Measurements from ENCODE around the gene GIMAP5.
A peak's percentile ranks its signal among the peaks of the same experiment; 100 is the strongest.
"Not testable (repeated sequence)": the region's sequence is repeated elsewhere in the genome, so short reads cannot be mapped to it uniquely, and the experiment has no call there.

GIMAP5 gene

DNA sequence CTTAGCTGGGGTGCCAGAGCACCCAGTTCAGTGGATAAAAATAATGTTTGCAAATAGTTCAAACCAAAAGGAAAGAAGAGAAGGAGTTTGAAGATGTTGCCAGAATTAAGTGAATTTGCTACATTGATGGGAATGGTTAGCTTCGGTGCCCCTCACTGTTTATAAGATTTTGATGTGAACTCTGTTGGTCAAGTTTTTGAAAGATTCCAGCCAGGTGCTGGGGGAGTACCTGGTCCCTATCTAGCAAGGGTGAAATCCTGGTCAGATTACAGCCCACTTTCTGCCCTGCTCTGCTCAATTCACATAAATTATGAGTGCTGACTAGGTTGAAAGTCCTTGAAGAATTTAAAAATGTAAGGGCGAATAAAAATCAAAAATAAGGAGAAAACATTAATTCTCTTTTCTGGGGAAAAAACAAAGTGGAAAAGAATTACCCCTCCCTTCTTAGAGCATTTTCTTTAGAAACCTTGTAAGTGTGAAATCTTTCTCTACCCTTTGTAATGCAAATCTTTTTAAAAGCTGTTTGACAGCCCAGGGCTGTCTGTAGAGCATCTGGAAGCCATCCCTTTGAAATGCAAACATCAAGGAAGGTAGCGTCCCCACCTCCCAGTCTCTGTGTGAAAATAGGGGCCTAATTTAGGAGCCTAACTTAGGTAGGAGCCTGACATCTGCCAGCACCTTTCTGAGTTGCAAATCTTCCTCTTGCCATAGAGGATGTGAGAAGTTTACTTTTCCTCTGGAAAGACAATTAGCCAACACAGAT, 1.4 kb upstream of the GIMAP5 start:
- DNase-seq: no peak

DNA sequence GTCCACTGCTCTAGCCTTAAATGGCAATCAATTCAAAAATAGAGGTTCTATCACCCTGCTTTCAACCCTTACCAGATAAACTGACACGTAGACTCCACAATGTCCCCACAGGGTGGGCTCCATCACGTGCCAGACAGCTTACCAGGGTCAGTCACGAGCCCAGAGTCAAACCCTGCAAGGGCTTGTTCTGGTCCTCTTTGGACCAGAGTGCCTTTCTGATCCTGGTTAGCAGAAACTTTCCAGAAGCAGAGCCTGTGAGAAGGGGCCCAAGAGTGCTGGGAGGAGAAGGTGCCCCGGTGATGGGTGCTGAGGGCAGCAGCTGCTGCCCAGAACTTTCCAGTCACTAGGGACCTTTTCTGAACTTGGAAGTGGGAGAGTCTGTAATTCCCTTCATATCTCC, 354 bp upstream of the GIMAP5 start:
- no peak for DNase-seq

DNA sequence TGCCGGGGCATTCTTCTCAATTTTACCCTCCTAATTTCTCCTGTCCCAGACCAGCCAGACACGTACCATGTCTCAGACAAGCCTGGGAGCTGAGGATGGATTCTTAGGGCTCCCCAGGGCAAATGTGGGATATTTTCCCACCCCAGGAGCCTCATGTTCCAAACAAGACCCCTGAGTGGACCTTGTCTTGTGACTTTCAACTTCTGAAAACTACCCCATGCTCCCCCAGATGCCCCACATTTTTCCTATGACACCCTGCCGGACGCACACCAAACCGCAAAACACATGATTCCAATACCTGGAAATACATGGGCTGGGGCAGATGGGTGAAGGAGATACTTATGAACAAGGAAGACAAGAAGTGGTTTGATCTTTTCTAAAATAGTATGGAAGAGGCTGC, 874 bp downstream of the GIMAP5 start:
- DNase-seq: peak; percentile 74

DNA sequence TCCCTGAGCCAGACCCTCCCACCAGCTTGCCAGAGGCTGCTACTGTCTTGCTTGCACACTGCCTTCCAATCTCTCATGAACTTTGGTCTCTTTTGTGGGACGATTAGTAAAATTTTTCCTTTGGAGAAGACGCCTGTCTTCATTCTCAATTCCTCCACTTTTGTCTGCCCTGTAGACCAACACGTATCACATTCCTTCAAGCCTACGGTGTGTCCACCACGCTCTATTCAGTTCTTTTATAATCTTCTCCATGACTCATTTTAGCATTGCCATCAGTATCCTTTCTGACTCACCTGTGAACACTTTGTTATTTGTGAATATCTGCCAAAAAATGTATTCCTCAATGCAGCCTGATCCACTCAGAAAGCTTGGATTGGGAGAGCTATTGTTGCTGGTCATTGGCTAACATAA, 1.4 kb downstream of the GIMAP5 start:
- no peak for DNase-seq

DNA sequence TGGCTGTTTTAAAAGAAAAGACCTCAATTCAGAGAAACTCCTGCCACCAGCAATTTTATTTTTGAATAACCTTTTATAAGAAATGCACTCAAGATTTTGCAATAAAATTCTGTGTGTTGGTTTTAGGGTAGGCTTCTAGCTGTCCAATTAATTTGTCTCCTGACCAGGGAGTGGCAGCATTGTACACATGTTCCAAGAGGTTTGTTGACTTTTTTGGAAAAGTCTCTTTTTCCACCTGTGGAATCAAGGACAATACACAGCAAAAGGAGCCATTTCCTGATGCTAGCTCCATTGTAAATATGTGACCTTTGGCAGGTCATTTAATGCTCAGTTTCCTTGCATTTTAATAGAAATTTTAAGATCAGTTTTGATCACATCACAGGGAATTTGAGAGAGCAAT, 1.8 kb downstream of the GIMAP5 start:
- no peak for DNase-seq

DNA sequence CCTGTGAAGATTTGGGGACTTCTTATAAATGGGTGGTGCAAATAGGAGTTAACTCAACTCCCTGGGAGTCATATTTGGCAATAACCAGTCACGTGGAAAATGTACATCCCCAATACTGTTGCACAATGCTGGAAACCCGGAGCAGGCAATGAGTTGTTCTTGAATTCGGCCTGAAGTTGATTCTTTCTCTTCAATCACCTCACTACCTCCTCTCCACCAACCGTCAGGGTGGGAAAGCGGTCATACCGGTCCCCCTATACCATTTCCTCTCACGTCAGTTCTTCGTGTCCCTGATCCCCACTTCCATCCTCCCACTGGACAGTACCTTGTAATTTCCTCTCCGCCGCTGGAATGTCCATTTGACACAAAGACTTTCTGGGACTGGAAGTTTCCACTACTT, 2.8 kb downstream of the GIMAP5 start:
- DNase-seq: peak; percentile 39

DNA sequence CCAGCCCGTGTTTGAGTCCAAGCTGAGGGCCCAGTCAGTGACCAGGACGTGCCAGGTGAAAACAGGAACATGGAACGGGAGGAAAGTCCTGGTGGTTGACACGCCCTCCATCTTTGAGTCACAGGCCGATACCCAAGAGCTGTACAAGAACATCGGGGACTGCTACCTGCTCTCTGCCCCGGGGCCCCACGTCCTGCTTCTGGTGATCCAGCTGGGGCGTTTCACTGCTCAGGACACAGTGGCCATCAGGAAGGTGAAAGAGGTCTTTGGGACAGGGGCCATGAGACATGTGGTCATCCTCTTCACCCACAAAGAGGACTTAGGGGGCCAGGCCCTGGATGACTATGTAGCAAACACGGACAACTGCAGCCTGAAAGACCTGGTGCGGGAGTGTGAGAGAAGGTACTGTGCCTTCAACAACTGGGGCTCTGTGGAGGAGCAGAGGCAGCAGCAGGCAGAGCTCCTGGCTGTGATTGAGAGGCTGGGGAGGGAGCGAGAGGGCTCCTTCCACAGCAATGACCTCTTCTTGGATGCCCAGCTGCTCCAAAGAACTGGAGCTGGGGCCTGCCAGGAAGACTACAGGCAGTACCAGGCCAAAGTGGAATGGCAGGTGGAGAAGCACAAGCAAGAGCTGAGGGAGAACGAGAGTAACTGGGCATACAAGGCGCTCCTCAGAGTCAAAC, 5.2 kb downstream of the GIMAP5 start:
- no peak for DNase-seq

DNA sequence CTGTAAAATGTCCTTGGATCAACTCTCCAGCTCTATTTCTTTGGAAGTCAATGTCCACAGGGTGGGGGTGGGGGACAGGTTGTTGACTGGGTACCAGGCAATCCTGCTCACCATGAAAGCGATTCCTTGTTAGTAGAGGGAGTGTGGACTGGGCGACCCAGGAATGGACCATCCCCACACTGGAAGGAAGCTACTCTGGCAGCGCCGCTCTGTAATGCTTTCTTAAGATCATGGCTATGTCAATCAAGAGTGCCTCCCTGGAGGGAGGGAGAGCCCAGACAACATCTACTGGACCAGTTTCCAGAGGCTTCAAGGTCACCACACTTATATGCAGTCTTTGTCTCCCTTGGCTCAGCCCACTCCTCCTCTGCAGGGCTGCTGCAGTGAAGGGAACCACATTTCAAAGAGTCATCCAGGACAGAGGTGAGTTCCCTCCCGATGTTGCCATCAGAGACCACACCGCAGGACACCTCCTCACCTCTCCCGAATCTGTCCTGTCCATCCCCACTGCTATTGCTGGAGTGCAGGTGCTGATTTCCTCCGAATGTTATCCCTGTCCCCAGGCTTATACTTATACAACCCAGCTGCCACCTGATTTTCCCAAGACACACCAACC, 6.9 kb downstream of the GIMAP5 start:
- no peak for DNase-seq

DNA sequence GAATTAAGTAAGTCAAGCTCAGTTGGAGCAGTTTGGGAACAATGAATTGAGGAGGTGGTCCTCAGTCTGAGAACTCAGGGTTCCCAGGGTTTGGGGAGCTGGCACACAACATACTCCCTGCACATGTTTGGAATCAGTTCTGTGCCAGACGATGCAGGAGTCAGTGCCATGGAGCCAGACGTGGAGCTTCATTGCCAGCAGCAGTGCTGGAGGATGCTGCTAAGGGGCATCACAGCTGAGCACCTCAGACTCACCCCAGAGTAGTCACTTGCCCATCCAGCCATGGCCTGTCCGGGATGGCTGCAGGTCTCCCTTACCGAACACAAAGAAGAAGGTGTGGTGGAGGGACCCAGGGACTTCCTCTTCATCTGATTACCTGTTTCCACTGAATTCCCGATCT, 7.9 kb downstream of the GIMAP5 start:
- DNase-seq: no peak

DNA sequence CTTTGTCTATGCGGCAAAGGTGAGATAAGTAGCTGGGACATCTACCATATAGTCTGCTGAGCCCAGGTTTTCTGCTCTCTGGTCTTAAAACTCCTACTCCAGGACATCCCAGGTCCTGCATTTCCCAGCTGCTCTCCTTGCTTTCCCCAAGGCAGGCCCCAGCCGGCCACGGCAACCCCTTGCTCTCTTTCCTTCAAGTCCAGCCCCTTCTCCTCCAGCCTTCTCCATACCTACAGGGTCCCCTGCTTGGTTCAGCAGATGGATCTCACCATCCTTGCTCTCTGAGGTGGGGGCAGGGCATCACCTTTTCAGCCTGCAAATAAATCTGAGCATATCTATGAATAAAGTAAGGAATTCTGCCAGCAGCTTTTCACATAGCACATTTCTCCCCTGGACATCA, 8.7 kb downstream of the GIMAP5 start:
- no peak for DNase-seq

DNA sequence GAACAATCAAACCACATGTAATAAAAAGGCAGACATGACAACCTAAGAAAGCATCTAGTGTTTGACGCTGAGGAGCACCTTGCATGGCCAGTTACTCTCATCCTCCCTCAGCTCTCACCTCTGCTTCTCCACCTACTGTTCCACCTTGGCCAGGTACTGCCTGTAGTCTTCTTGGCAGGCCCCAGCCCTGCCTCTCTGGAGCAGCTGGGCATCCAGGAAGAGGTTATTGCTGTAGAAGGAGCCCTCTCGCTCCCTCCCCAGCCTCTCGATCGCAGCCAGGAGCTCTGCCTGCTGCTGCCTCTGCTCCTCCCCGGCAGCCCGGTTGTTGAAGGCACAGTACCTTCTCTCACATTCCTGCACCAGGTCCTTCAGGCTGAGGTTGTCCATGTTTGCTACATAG, 9.7 kb downstream of the GIMAP5 start:
- DNase-seq: no peak

DNA sequence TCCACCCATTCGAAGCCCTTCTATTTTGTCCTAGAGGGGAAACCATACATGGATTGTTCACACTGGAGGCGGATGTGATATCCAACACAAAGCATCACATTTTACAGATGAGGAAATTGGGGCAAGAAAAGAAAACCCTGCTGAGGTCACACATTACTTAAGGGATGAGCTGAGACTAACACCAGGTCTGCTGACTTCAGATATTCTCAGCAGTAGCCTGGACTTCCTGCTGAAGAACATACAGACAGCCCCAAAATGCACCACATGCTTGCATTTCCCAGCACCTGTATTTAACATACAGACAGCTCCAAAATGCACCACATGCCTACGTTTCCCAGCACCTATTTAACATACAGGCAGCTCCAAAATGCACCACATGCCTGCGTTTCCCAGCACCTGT, 11.2 kb downstream of the GIMAP5 start:
- peak; percentile 40 for DNase-seq

DNA sequence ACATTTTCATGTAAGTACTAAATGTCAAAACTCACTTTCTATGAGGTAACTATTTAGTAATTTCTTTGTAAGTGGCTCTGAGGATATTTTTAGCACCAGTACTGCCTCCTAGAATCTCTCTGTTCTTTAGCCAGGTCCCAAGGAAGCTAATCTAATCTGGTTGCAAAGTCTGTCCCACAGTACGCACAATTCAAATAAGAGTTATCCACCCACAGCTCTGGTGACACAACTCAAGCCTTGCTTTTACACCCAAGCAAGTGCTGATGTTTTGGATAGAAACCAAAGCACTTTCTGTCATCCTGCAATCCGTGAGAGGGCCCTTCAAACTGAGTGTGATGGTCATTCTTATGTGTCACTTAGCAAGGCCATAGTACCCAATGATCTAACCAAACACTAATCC, 14.5 kb downstream of the GIMAP5 start:
- no peak for DNase-seq

DNA sequence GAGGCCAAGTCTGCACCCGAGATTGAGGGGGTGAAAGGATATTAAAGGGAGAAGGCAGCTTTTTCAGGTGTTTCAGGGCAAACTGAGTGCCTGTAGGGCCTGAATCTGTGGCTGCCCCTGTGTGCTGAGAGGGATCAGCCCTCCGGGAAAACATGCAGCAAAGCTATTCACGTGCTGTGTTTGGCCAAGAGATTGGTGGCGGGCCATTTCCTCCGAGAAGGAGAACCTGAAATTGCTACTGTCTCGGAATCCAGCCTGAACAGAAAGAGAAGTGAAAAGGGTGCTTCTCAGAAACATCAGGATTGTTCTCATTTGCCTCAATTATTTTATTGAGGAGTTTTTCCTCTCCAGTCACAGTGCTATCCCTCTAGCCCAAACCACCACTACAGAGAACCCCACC, 16.0 kb downstream of the GIMAP5 start:
- DNase-seq: no peak

DNA sequence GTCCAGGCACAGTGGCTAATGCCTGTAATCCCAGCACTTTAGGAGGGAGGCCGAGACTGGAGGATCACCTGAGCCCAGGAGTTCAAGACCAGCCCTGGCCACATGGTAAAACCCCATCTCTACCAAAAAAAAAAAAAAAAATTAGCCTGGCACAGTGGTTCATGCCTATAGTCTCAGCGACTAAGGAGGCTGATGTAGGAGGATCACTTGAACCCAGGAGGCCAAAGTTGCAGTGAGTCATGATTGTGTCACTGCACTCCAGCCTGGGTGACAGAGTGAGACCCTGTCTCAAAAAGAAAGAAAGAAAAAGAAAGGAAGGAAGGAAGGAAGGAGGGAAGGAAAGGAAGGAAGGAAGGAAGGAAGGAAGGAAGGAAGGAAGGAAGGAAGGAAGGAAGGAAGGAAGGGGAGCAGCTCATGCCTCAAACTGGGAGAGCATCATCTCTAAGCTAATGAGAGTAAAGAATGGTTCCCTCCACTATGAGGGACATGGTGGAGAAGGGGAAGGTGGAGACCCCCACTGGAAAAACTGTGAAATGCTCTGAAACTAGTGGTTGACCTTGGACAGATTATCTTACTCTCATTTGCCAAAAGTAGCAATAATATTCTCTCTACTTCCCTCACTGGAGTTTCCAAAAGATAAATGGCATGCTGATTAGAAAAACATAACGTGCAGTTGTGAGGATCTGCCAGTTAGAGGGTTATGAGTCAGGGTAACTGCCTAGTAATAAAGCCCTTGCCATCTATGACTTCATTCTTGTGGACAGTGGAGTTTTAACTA, 16.8 kb downstream of the GIMAP5 start:
- DNase-seq: peak; percentile 62

DNA sequence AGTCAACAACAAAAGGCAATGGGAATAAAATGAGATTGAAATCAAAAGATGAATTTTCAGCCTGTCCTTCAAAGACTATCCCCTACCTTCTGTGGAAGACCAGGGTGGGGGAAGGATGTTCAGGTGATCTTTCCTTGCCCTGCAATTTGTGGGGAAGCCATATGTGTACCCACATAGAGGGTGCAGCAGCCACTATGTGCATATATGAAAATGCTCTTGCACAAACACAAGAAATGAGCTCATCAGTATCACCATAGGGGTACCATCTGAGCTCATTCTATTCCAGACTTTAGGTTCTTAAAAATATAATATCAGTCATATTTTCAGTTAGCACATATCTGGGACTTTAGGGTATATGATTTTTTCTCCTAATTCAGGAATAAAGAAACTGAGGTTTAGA, 17.7 kb downstream of the GIMAP5 start:
- peak; percentile 38 for DNase-seq

DNA sequence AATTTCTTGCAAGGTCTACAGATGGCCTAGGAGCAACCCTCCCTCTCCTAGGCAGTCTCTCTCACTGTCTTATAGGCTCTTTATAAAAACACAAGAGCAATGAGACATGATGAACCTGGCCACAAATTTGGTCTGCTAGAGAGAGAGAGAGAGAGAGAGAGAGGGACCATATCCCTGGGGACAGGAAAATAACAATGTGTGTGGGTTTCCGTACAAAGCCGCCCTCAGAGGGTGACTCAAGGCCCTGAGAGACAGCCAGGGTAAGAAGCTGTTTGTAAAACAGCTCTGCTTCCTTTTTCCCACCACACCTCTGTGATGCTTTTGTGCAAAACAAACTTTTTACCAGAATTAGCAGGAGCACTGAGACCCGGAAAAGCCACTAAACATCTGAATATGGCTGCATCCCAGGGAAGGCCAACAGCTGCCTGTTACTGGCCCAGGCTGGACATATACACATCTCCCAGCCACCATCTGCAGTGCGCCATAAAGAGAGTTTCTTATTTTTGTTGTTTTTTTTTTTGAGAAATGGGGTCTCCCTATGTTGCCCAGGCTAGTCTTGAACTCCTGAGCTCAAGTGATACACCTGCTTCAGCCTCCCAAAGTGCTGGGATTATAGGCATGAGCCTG, 18.4 kb downstream of the GIMAP5 start:
- DNase-seq: peak; percentile 89

DNA sequence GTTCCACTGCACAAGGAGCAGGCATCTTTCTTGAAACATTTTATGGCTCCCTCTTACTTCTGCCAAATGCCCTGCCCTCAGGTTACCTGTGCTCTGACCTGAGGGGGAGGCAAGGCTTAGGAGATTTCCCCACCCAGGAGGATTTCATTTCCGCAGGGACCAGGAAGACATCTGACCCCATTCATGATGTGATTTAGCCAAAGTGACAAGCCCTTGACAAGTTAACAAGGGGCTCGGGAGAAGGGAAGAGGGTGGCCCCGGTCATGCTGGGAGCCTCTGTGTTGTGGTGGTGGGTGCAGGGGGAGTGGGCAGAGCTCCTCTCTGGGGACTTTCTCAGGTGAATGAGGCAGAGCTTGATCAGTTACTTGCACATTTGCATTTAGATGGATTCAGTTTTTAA, 18.9 kb downstream of the GIMAP5 start:
- peak; percentile 44 for DNase-seq

DNA sequence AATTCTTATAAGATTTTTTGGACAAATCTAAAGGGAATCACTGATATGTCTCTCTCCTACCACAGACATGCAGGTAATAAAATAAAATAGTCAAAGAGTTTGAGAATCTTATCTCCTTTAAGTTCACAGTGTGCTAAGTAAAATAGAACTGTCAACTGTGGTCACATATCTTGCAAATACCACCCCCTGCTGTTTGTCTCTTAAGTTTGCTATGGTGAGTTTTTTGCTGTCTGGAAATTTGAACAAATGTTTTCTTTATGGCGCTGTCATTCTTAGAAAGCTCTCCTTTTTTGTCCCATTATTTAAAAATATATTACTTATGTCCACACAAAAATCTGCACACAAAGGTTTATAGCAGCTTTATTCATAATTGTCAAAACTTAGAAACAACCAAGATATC, 19.6 kb downstream of the GIMAP5 start:
- peak; percentile 81 for DNase-seq

DNA sequence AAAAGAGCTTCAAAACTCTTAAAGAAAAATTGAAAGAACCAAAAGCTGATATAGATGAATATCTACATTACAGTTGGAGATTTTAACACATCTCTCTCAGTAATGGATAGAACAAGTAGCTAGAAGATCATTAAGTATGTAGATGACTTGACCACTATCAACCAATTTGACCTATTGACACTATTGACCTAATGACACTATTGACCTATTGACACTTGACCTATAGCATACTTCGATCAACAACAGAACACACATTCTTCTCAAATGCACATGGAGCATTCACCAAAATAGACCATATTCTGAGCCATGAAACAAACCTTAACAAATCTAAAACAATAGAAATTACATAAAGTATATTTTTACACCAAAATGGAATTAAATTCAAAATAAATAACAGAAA, 22.3 kb downstream of the GIMAP5 start:
- no peak for DNase-seq

DNA sequence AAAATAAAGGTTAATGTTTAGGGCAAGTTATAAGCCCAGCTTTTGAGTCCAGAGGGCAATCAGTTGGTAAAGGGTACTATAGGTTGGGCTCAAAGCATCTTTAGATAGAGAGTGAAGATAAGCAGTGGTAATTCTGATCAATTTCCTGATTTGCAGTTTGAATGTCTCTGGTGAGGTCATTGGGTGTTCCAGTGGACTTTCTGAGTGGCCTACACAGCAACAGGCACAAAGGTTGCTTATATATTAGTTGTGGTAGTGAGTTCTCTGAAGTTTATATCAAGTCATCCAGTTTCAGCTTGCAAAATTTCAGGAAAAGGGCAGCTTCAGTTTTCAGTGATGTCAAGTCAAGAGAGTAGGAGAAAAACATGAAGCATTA, 29.1 kb downstream of the GIMAP5 start:
- no peak for DNase-seq

DNA sequence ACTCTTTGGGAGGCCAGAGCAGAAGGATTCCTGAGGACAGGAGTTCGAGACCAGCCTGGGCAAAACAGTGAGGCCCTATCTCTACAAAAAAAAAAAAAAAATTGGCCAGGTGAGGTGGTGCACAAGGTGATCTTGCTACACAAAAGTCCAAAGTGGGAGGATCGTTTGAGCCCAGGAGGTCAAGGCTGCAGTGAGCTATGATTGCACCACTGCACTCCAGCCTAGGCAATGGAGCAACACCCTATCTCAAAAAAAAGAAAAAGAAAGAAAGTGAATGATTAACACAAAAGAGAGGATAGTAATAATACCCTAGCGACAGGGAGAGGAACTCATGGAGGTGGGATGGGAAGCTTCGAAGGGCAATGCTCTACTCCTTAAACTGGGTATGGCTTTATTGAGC, 32.5 kb downstream of the GIMAP5 start:
- no peak for DNase-seq

DNA sequence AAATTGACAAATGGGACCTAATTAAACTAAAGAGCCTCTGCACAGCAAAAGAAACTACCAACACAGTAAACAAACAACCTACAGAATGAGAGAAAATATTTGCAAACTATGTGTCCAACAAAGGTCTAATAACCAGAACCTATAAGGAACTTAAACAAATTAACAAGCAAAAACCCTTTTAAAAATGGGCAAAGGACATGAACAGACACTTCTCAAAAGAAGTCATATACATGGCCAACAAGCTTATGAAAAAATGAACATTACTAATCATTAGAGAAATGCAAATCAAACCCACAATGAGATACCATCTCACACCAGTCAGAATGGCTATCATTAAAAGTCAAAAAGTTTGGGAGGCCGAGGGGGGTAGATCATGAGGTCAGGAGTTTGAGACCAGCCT, 36.9 kb downstream of the GIMAP5 start:
- not testable (repeated sequence) for DNase-seq

All from CD4-positive, alpha-beta T cell treated with Interleukin-10 for 1 hour (primary cell).